Neural cell (in vitro differentiated cells): Measurements from ENCODE around the gene PIGT. TPM values are rescaled to one million over a fixed set of nuclear protein-coding genes. Genes with fewer than 3 reads are reported as not detected.

Experiments
- H2AFZ ChIP-seq: fragments of 200-600, 300-800 bp; sonication (generic), shearing (Covaris generic); 2 replicates; pipeline ENCODE4 v1.6.0; 2014; ENCODE audit warnings: low read depth, mild to moderate bottlenecking, antibody characterized with exemption, low read length, moderate library complexity
- H3F3A ChIP-seq: fragments of 200-600 bp; shearing (Covaris generic); 2 replicates; pipeline ENCODE4 v1.6.1; 2016; ENCODE audit warnings: mild to moderate bottlenecking, moderate library complexity, mixed read lengths, antibody characterized with exemption, low read length; ENCODE audit not compliant: insufficient read depth, poor library complexity, severe bottlenecking
- H3K27ac ChIP-seq: fragments of 200-600, 300-800 bp; sonication (generic), shearing (Covaris generic); 2 replicates; pipeline ENCODE4 v1.5.1; 2014; ENCODE audit warnings: mild to moderate bottlenecking, low read length, moderate library complexity
- H3K27me3 ChIP-seq: fragments of 300-800, 200-600 bp; sonication (generic), shearing (Covaris generic); 2 replicates; pipeline ENCODE4 v1.6.0; 2014; ENCODE audit warnings: mild to moderate bottlenecking, low read depth, low read length, moderate library complexity; ENCODE audit not compliant: insufficient read depth
- H3K36me3 ChIP-seq: fragments of 300-800, 200-600 bp; sonication (generic), shearing (Covaris generic); 2 replicates; pipeline ENCODE4 v1.5.1; 2014; ENCODE audit warnings: mild to moderate bottlenecking, antibody characterized with exemption, low read length, moderate library complexity; ENCODE audit not compliant: insufficient read depth
- H3K4me2 ChIP-seq: fragments of 300-800, 200-600 bp; sonication (generic), shearing (Covaris generic); 2 replicates; pipeline ENCODE4 v1.6.0; 2014; ENCODE audit warnings: mild to moderate bottlenecking, low read length
- H3K4me3 ChIP-seq: fragments of 300-800, 200-600 bp; sonication (generic), shearing (Covaris generic); 2 replicates; pipeline ENCODE4 v1.5.1; 2014; ENCODE audit warnings: mild to moderate bottlenecking, low read length, moderate library complexity
- H3K79me2 ChIP-seq: fragments of 200-600 bp; shearing (Covaris generic); replicated peaks from 2 replicates; pipeline ENCODE4 v1.6.0; 2014; ENCODE audit warnings: mild to moderate bottlenecking, low read length, moderate library complexity; ENCODE audit not compliant: insufficient read depth
- H3K9ac ChIP-seq: fragments of 300-800, 200-600 bp; sonication (generic), shearing (Covaris generic); 2 replicates; pipeline ENCODE4 v1.6.1; 2016; ENCODE audit warnings: mild to moderate bottlenecking, low read length, mixed read lengths
- H3K9me2 ChIP-seq: fragments of 200-600 bp; shearing (Covaris generic); 2 replicates; pipeline ENCODE4 v1.6.1; 2016; ENCODE audit warnings: mild to moderate bottlenecking, low read length, mixed read lengths; ENCODE audit not compliant: insufficient read depth
- H3K9me3 ChIP-seq: fragments of 200-600, 300-800 bp; sonication (generic), shearing (Covaris generic); 2 replicates; pipeline ENCODE4 v1.6.1; 2016; ENCODE audit warnings: mild to moderate bottlenecking, mixed run types, low read length, moderate library complexity, mixed read lengths
- H4K20me1 ChIP-seq: fragments of 200-600 bp; shearing (Covaris generic); 2 replicates; pipeline ENCODE4 v1.6.1; 2016; ENCODE audit warnings: mild to moderate bottlenecking, mixed run types; ENCODE audit not compliant: insufficient read depth
- EP300 ChIP-seq: fragments of 450-650 bp; conservative IDR thresholded peaks from 2 replicates; pipeline ENCODE4 v1.6.1; 2014; ENCODE audit warnings: antibody characterized with exemption, mild to moderate bottlenecking, moderate library complexity; ENCODE audit not compliant: poor library complexity, severe bottlenecking
- EZH2 ChIP-seq: fragments of 200-600, 300-800 bp; shearing (Covaris generic), sonication (generic); IDR thresholded peaks from 2 replicates; pipeline ENCODE4 v1.6.1; 2014; ENCODE audit warnings: antibody characterized with exemption, low read length, borderline replicate concordance, mild to moderate bottlenecking; ENCODE audit not compliant: insufficient read depth, poor library complexity, severe bottlenecking
- REST ChIP-seq: IDR thresholded peaks from 2 replicates; pipeline ENCODE4 v1.6.1; 2012; ENCODE audit warnings: borderline replicate concordance
- SMC3 ChIP-seq: fragments of 450-650 bp; conservative IDR thresholded peaks from 2 replicates; pipeline ENCODE4 v1.6.1; 2014; ENCODE audit warnings: antibody characterized with exemption, mild to moderate bottlenecking, moderate library complexity; ENCODE audit not compliant: poor library complexity
- polyA plus RNA-seq: library from polyadenylated mRNA; depleted of rRNA; stranded (reverse); fragments of >200 nt; gene quantifications from 2 replicates; pipeline ENCODE4 v1.2.3, GENCODE V29; 2014

PIGT gene
- polyA plus RNA-seq, 1 donor from 2014 or later, result 24.3 TPM

- no peak for TF ChIP-seq REST
- no peak for TF ChIP-seq EP300
These were observed 43.7 kb upstream of the PIGT start (continued) for GRCh38 chr20:45372241-45372640.

GRCh38 chr20:45372646-45373352 lies 43.1 kb upstream of the PIGT start:
- no peak overlapping the region for H2AFZ ChIP-seq
- H3K27me3 ChIP-seq, result no peaks in the 10 kb centered on the region
- no peak overlapping the region for H3K27ac ChIP-seq
- no peak for TF ChIP-seq EP300
- H4K20me1 ChIP-seq, result no peaks in the 10 kb centered on the region
- H3K9me3 ChIP-seq, result no peaks in the 10 kb centered on the region
- no peak overlapping the region for H3K4me3 ChIP-seq
- no peaks in the 10 kb centered on the region for H3K36me3 ChIP-seq
- no peaks in the 10 kb centered on the region for H3F3A ChIP-seq
- H3K79me2 ChIP-seq, result no peaks in the 10 kb centered on the region
- H3K9ac ChIP-seq, result no peak overlapping the region
- H3K4me2 ChIP-seq, result no peak overlapping the region
- no peaks in the 10 kb centered on the region for H3K9me2 ChIP-seq

GRCh38 chr20:45373353-45374100 lies 42.4 kb upstream of the PIGT start:
- Histone ChIP-seq H2AFZ (no peak overlapping the region), H3K27me3 (no peaks in the 10 kb centered on the region), H3F3A (no peaks in the 10 kb centered on the region), H3K4me2 (no peak overlapping the region), H3K36me3 (no peaks in the 10 kb centered on the region), H3K27ac (no peak overlapping the region), H3K4me3 (no peak overlapping the region), H3K9me3 (no peaks in the 10 kb centered on the region), H3K79me2 (no peaks in the 10 kb centered on the region), H3K9me2 (no peaks in the 10 kb centered on the region), H4K20me1 (no peaks in the 10 kb centered on the region), H3K9ac (no peak overlapping the region)
- TF ChIP-seq REST, result no peak
- TF ChIP-seq SMC3, result peak; percentile 30
- TF ChIP-seq EZH2, result no peak
- no peak for TF ChIP-seq EP300
